Measurements from ENCODE around the gene CEP44. TPM values are rescaled to one million over a fixed set of nuclear protein-coding genes. Genes with fewer than 3 reads are reported as not detected.

CEP44 gene
- 9.0 TPM for polyA plus RNA-seq (2013, experiment 1 of 2)
- 10.5 TPM for polyA plus RNA-seq (2013, experiment 2 of 2)

- Histone ChIP-seq H3K27ac (ENCODE audit: low read depth, low read length) (peak within 1 kb of the TSS; percentile 97), H3K36me3 (ENCODE audit: insufficient read depth, low read length) (no peaks in the 10 kb centered on the region), H3K4me1 (ENCODE audit: insufficient read depth, low read length) (peaks cover 15% of the 10 kb centered on the region; the same call in 1 of the 2 replicates), H3K9me3 (ENCODE audit: insufficient read depth, low read depth, low read length) (no peaks in the 10 kb centered on the region), H3K9ac (ENCODE audit: low read depth, low read length) (peak within 1 kb of the TSS; percentile 97), H3K4me3 (ENCODE audit: low read length) (peak within 1 kb of the TSS; percentile 95), H3K27me3 (ENCODE audit: insufficient read depth, low read length) (no peaks in the 10 kb centered on the region)
- WGBS, result 1% methylated on average over 51 of the region's 52 CpGs
Observed at GRCh38 chr4:174283507-174284471, at the start of gene CEP44, which contains the start of gene FBXO8. CEP44 (plus strand) TSS chr4:174283911; CDS start chr4:174299122, 15,211 bp downstream. FBXO8 (minus strand) TSS chr4:174283667; CDS start chr4:174263092, 20,575 bp downstream.

GRCh38 chr4:174236359-174236758, 47.4 kb upstream of the CEP44 start:
- WGBS, result 63% methylated on average over 1 of the region's 3 CpGs
- no peak overlapping the region for H3K27ac ChIP-seq (ENCODE audit: low read depth, low read length)
- 0 out of 2 replicates have a peak, but pooled peaks cover 3% of the 10 kb centered on the region for H3K36me3 ChIP-seq (ENCODE audit: insufficient read depth, low read length)
- H3K27me3 ChIP-seq (ENCODE audit: insufficient read depth, low read length), result no peaks in the 10 kb centered on the region
- H3K9me3 ChIP-seq (ENCODE audit: insufficient read depth, low read depth, low read length), result no peaks in the 10 kb centered on the region
- no peak overlapping the region for H3K9ac ChIP-seq (ENCODE audit: low read depth, low read length)
- H3K4me3 ChIP-seq (ENCODE audit: low read length), result no peak overlapping the region
- H3K4me1 ChIP-seq (ENCODE audit: insufficient read depth, low read length), result no peaks in the 10 kb centered on the region

- no peak overlapping the region for H3K9ac ChIP-seq (ENCODE audit: low read depth, low read length)
Observed at GRCh38 chr4:174241162-174241561, 42.5 kb upstream of the CEP44 start.

GRCh38 chr4:174244441-174244840, 39.3 kb upstream of the CEP44 start:
- H3K36me3 ChIP-seq (ENCODE audit: insufficient read depth, low read length), result no peaks in the 10 kb centered on the region
- H3K9me3 ChIP-seq (ENCODE audit: insufficient read depth, low read depth, low read length), result no peaks in the 10 kb centered on the region
- H3K9ac ChIP-seq (ENCODE audit: low read depth, low read length), result no peak overlapping the region
- no peaks in the 10 kb centered on the region for H3K27me3 ChIP-seq (ENCODE audit: insufficient read depth, low read length)
- no peak overlapping the region for H3K27ac ChIP-seq (ENCODE audit: low read depth, low read length)
- no CpG with 5 or more reads among the region's 1 CpG for WGBS
- H3K4me1 ChIP-seq (ENCODE audit: insufficient read depth, low read length), result no peaks in the 10 kb centered on the region
- no peak overlapping the region for H3K4me3 ChIP-seq (ENCODE audit: low read length)

More at GRCh38 chr4:174241162-174241561, 42.5 kb upstream of the CEP44 start:
- no peaks in the 10 kb centered on the region for H3K27me3 ChIP-seq (ENCODE audit: insufficient read depth, low read length)
- H3K36me3 ChIP-seq (ENCODE audit: insufficient read depth, low read length), result 0 out of 2 replicates have a peak, but pooled peaks cover 3% of the 10 kb centered on the region
- no peaks in the 10 kb centered on the region for H3K9me3 ChIP-seq (ENCODE audit: insufficient read depth, low read depth, low read length)
- 82% methylated on average over 3 of the region's 3 CpGs for WGBS
- no peak overlapping the region for H3K27ac ChIP-seq (ENCODE audit: low read depth, low read length)
- no peak overlapping the region for H3K4me3 ChIP-seq (ENCODE audit: low read length)
- no peaks in the 10 kb centered on the region for H3K4me1 ChIP-seq (ENCODE audit: insufficient read depth, low read length)

- no peak overlapping the region for H3K9ac ChIP-seq (ENCODE audit: low read depth, low read length)
- H3K9me3 ChIP-seq (ENCODE audit: insufficient read depth, low read depth, low read length), result no peaks in the 10 kb centered on the region
- no peaks in the 10 kb centered on the region for H3K27me3 ChIP-seq (ENCODE audit: insufficient read depth, low read length)
- no peaks in the 10 kb centered on the region for H3K36me3 ChIP-seq (ENCODE audit: insufficient read depth, low read length)
- no peak overlapping the region for H3K4me3 ChIP-seq (ENCODE audit: low read length)
- H3K27ac ChIP-seq (ENCODE audit: low read depth, low read length), result no peak overlapping the region
- WGBS, result no CpG with 5 or more reads among the region's 1 CpG
- no peaks in the 10 kb centered on the region for H3K4me1 ChIP-seq (ENCODE audit: insufficient read depth, low read length)
Observed at GRCh38 chr4:174245714-174246113, 38.0 kb upstream of the CEP44 start.

- H3K9me3 ChIP-seq (ENCODE audit: insufficient read depth, low read depth, low read length), result no peaks in the 10 kb centered on the region
- no peak overlapping the region for H3K9ac ChIP-seq (ENCODE audit: low read depth, low read length)
- H3K27me3 ChIP-seq (ENCODE audit: insufficient read depth, low read length), result no peaks in the 10 kb centered on the region
- no peaks in the 10 kb centered on the region for H3K36me3 ChIP-seq (ENCODE audit: insufficient read depth, low read length)
- no peaks in the 10 kb centered on the region for H3K4me1 ChIP-seq (ENCODE audit: insufficient read depth, low read length)
- no peak overlapping the region for H3K4me3 ChIP-seq (ENCODE audit: low read length)
- H3K27ac ChIP-seq (ENCODE audit: low read depth, low read length), result no peak overlapping the region
- WGBS, result no CpG with 5 or more reads among the region's 1 CpG
Observed at GRCh38 chr4:174248407-174248806, 35.3 kb upstream of the CEP44 start.

- H3K9ac ChIP-seq (ENCODE audit: low read depth, low read length), result no peak overlapping the region
- no peaks in the 10 kb centered on the region for H3K36me3 ChIP-seq (ENCODE audit: insufficient read depth, low read length)
- H3K4me1 ChIP-seq (ENCODE audit: insufficient read depth, low read length), result no peaks in the 10 kb centered on the region
- no peaks in the 10 kb centered on the region for H3K9me3 ChIP-seq (ENCODE audit: insufficient read depth, low read depth, low read length)
- 60% methylated on average over 2 of the region's 2 CpGs for WGBS
- H3K4me3 ChIP-seq (ENCODE audit: low read length), result no peak overlapping the region
- no peak overlapping the region for H3K27ac ChIP-seq (ENCODE audit: low read depth, low read length)
- H3K27me3 ChIP-seq (ENCODE audit: insufficient read depth, low read length), result no peaks in the 10 kb centered on the region
Observed at GRCh38 chr4:174252412-174252811, 31.3 kb upstream of the CEP44 start.

GRCh38 chr4:174254613-174255012, 29.1 kb upstream of the CEP44 start:
- Histone ChIP-seq H3K9me3 (ENCODE audit: insufficient read depth, low read depth, low read length) (no peaks in the 10 kb centered on the region), H3K4me3 (ENCODE audit: low read length) (no peak overlapping the region), H3K9ac (ENCODE audit: low read depth, low read length) (no peak overlapping the region), H3K27me3 (ENCODE audit: insufficient read depth, low read length) (no peaks in the 10 kb centered on the region), H3K4me1 (ENCODE audit: insufficient read depth, low read length) (no peaks in the 10 kb centered on the region), H3K36me3 (ENCODE audit: insufficient read depth, low read length) (peaks cover 3% of the 10 kb centered on the region; the same call in 1 of the 2 replicates), H3K27ac (ENCODE audit: low read depth, low read length) (no peak overlapping the region)
- 86% methylated on average over 1 of the region's 1 CpG for WGBS

- Histone ChIP-seq H3K36me3 (ENCODE audit: insufficient read depth, low read length) (peaks cover 3% of the 10 kb centered on the region; the same call in 1 of the 2 replicates), H3K9me3 (ENCODE audit: insufficient read depth, low read depth, low read length) (no peaks in the 10 kb centered on the region), H3K9ac (ENCODE audit: low read depth, low read length) (no peak overlapping the region), H3K4me3 (ENCODE audit: low read length) (no peak overlapping the region), H3K4me1 (ENCODE audit: insufficient read depth, low read length) (no peaks in the 10 kb centered on the region), H3K27me3 (ENCODE audit: insufficient read depth, low read length) (no peaks in the 10 kb centered on the region), H3K27ac (ENCODE audit: low read depth, low read length) (no peak overlapping the region)
- WGBS, result no CpG with 5 or more reads among the region's 1 CpG
Observed at GRCh38 chr4:174255374-174255773, 28.3 kb upstream of the CEP44 start.

GRCh38 chr4:174255786-174256185, 27.9 kb upstream of the CEP44 start:
- no peak overlapping the region for H3K9ac ChIP-seq (ENCODE audit: low read depth, low read length)
- H3K4me1 ChIP-seq (ENCODE audit: insufficient read depth, low read length), result no peaks in the 10 kb centered on the region
- H3K36me3 ChIP-seq (ENCODE audit: insufficient read depth, low read length), result peaks cover 3% of the 10 kb centered on the region; the same call in 1 of the 2 replicates
- WGBS, result 98% methylated on average over 5 of the region's 5 CpGs
- H3K27ac ChIP-seq (ENCODE audit: low read depth, low read length), result no peak overlapping the region
- H3K4me3 ChIP-seq (ENCODE audit: low read length), result no peak overlapping the region
- H3K27me3 ChIP-seq (ENCODE audit: insufficient read depth, low read length), result no peaks in the 10 kb centered on the region
- H3K9me3 ChIP-seq (ENCODE audit: insufficient read depth, low read depth, low read length), result no peaks in the 10 kb centered on the region

- Histone ChIP-seq H3K4me1 (ENCODE audit: insufficient read depth, low read length) (no peaks in the 10 kb centered on the region), H3K4me3 (ENCODE audit: low read length) (no peak overlapping the region), H3K9ac (ENCODE audit: low read depth, low read length) (no peak overlapping the region), H3K9me3 (ENCODE audit: insufficient read depth, low read depth, low read length) (no peaks in the 10 kb centered on the region), H3K36me3 (ENCODE audit: insufficient read depth, low read length) (peaks cover 3% of the 10 kb centered on the region; the same call in 1 of the 2 replicates), H3K27me3 (ENCODE audit: insufficient read depth, low read length) (no peaks in the 10 kb centered on the region), H3K27ac (ENCODE audit: low read depth, low read length) (no peak overlapping the region)
- WGBS, result 100% methylated on average over 1 of the region's 1 CpG
Observed at GRCh38 chr4:174256277-174256713, 27.4 kb upstream of the CEP44 start.
